NCI-H345 treated with DMSO at 0.1 percent for 48 hours (cell line): ENCODE data around the gene VWC2.

ENCODE experiments used
- DNase-seq: peaks from one replicate; lab custom pipeline; 2025; ENCODE audit not compliant: unreplicated experiment; lab: John Stamatoyannopoulos, UW

VWC2 gene

GRCh38 chr7:49773218-49773935 is at the start of gene VWC2:
Gene VWC2 (plus strand): TSS chr7:49773638. CDS start chr7:49775436, 1,798 bp downstream.
- no peak for DNase-seq

- no peak for DNase-seq
Measured at GRCh38 chr7:49724071-49724470, 49.4 kb upstream of the VWC2 start.

- no peak for DNase-seq
Measured at GRCh38 chr7:49731836-49732235, 41.6 kb upstream of the VWC2 start.

GRCh38 chr7:49762666-49763065 is 10.8 kb upstream of the VWC2 start:
- DNase-seq: no peak

- DNase-seq: no peak
Measured at GRCh38 chr7:49763791-49764190, 9.6 kb upstream of the VWC2 start.

- no peak for DNase-seq
Measured at GRCh38 chr7:49766966-49767365, 6.5 kb upstream of the VWC2 start.

- DNase-seq: no peak
Measured at GRCh38 chr7:49767719-49768118, 5.7 kb upstream of the VWC2 start.

GRCh38 chr7:49768254-49768653 is 5.2 kb upstream of the VWC2 start:
- no peak for DNase-seq

- no peak for DNase-seq
Measured at GRCh38 chr7:49768835-49769234, 4.6 kb upstream of the VWC2 start.

- DNase-seq: no peak
Measured at GRCh38 chr7:49769285-49769857, 4.1 kb upstream of the VWC2 start.

GRCh38 chr7:49770838-49771237 is 2.6 kb upstream of the VWC2 start:
- no peak for DNase-seq

GRCh38 chr7:49771427-49772176 is 1.8 kb upstream of the VWC2 start:
- DNase-seq: no peak

- no peak for DNase-seq
Measured at GRCh38 chr7:49772916-49773217, 571 bp upstream of the VWC2 start.

- no peak for DNase-seq
Measured at GRCh38 chr7:49773936-49774458, 559 bp downstream of the VWC2 start.

GRCh38 chr7:49774459-49775064 is 1.1 kb downstream of the VWC2 start:
- DNase-seq: no peak

GRCh38 chr7:49775065-49775948 is 1.9 kb downstream of the VWC2 start:
- no peak for DNase-seq

- no peak for DNase-seq
Measured at GRCh38 chr7:49775949-49776443, 2.6 kb downstream of the VWC2 start.

GRCh38 chr7:49776994-49777393 is 3.6 kb downstream of the VWC2 start:
- no peak for DNase-seq

GRCh38 chr7:49778731-49779270 is 5.4 kb downstream of the VWC2 start:
- DNase-seq: no peak

- no peak for DNase-seq
Measured at GRCh38 chr7:49780953-49781352, 7.5 kb downstream of the VWC2 start.
